K562 (cell line): Measurements from ENCODE around the gene POLRMT. TPM values are rescaled to one million over a fixed set of nuclear protein-coding genes. Genes with fewer than 3 reads are reported as not detected.

Experiments used
- KAT2B ChIP-seq: IDR thresholded peaks from one replicate; pipeline ENCODE4 v1.6.1; 2012; ENCODE audit warnings: low read depth, mild to moderate bottlenecking, control low read depth, inconsistent platforms, low read length, moderate library complexity
- RBM25 ChIP-seq: fragments of 200-400 bp; formaldehyde crosslinking; IDR thresholded peaks from 2 replicates; pipeline ENCODE4 v1.6.1; 2018; ENCODE audit warnings: low read length, low read depth, moderate library complexity; ENCODE audit not compliant: severe bottlenecking
- polyA plus RNA-seq, 8 experiments: library from polyadenylated mRNA; depleted of rRNA in 4 of 8; stranded (reverse) in 5 of 8; unstranded in 3 of 8; fragments of >200 nt; fragmentation: Nextera tagmentation in 2 of 8; fragmentation: Illumina TruSeq in 1 of 8; extraction: Ambion mirVana in 2 of 8; extraction: Trizol in 1 of 8; gene quantifications; 2 replicates each; pipeline versions ENCODE4 v1.2.1 to v1.2.3, GENCODE V29; 2011 to 2014; ENCODE audit warnings: inconsistent platforms in 1 of 8, missing spikeins in 1 of 8
- total RNA-seq, 7 experiments: library from RNA; depleted of rRNA in 6 of 7; stranded (reverse); fragments of >200 nt in 6 of 7; fragmentation: Illumina TruSeq in 2 of 7; extraction: Trizol in 2 of 7; gene quantifications; 2 replicates each; pipeline versions ENCODE4 v1.2.1 to v1.2.3, GENCODE V29; 2011 to 2021; ENCODE audit warnings: low replicate concordance in 1 of 7
- TF ChIP-seq, protein P1 (sequence below): sonication (generic); formaldehyde crosslinking; IDR thresholded peaks from 2 replicates; pipeline ENCODE4 v1.8.1; 2023; ENCODE audit warnings: mild to moderate bottlenecking, missing genetic modification reagents
- TF ChIP-seq, protein P2 (sequence below): fragments of 250-450 bp; sonication (Bioruptor Pico); IDR thresholded peaks from 2 replicates; pipeline ENCODE4 v1.8.0; 2021; ENCODE audit warnings: moderate library complexity, mild to moderate bottlenecking, inconsistent platforms
- TF ChIP-seq, protein P3 (sequence below): fragments of 450-650 bp; IDR thresholded peaks from 2 replicates; pipeline ENCODE4 v1.6.1; 2016; ENCODE audit warnings: antibody characterized with exemption

POLRMT gene
- total and polyA plus RNA-seq, 9 of the 15 experiments (the other 6 are each of a cell fraction or from before 2014, with no cell fraction given) = 30.3 to 144 (median 68.0) TPM

DNA sequence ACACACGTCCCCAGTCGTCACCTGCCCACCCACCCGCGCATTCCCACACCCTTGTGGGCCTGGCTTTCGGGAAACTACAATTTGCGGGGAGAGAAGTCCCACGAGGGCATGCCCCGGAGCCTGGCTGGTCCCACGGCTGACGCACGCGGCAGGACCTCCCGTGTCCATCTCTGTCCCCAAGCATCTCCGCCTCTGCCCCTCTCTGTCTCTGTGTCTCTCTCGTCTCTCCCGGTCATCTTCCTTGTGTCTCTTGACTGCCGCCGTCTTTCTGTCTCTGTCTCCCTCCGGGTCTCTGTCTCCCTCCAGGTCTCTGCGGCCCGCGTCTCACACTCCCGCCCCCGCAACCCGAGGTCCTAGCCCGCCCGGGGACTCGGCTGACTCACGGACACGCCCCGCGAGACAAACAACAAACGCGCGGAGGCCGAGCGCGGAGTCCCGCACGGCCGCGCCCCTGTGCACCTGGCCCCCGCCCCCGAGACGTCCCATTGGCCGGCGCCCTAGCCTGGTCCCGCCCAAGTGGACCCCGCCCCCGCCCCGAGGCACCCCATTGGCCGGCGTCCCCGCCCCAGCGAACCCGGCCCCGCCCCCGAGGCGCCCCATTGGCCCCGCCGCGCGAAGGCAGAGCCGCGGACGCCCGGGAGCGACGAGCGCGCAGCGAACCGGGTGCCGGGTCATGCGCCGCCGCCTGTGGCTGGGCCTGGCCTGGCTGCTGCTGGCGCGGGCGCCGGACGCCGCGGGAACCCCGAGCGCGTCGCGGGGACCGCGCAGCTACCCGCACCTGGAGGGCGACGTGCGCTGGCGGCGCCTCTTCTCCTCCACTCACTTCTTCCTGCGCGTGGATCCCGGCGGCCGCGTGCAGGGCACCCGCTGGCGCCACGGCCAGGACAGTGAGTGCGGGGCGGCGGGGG is 6.2 kb upstream of the POLRMT start, which contains the start of gene FGF22 (continued):
- TF ChIP-seq, protein P1, sequence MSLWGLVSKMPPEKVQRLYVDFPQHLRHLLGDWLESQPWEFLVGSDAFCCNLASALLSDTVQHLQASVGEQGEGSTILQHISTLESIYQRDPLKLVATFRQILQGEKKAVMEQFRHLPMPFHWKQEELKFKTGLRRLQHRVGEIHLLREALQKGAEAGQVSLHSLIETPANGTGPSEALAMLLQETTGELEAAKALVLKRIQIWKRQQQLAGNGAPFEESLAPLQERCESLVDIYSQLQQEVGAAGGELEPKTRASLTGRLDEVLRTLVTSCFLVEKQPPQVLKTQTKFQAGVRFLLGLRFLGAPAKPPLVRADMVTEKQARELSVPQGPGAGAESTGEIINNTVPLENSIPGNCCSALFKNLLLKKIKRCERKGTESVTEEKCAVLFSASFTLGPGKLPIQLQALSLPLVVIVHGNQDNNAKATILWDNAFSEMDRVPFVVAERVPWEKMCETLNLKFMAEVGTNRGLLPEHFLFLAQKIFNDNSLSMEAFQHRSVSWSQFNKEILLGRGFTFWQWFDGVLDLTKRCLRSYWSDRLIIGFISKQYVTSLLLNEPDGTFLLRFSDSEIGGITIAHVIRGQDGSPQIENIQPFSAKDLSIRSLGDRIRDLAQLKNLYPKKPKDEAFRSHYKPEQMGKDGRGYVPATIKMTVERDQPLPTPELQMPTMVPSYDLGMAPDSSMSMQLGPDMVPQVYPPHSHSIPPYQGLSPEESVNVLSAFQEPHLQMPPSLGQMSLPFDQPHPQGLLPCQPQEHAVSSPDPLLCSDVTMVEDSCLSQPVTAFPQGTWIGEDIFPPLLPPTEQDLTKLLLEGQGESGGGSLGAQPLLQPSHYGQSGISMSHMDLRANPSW (CRISPR knock-in tag) = no peak
- no peak for TF ChIP-seq KAT2B
- TF ChIP-seq, protein P2, sequence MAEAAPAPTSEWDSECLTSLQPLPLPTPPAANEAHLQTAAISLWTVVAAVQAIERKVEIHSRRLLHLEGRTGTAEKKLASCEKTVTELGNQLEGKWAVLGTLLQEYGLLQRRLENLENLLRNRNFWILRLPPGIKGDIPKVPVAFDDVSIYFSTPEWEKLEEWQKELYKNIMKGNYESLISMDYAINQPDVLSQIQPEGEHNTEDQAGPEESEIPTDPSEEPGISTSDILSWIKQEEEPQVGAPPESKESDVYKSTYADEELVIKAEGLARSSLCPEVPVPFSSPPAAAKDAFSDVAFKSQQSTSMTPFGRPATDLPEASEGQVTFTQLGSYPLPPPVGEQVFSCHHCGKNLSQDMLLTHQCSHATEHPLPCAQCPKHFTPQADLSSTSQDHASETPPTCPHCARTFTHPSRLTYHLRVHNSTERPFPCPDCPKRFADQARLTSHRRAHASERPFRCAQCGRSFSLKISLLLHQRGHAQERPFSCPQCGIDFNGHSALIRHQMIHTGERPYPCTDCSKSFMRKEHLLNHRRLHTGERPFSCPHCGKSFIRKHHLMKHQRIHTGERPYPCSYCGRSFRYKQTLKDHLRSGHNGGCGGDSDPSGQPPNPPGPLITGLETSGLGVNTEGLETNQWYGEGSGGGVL (CRISPR knock-in tag) = no peak
- TF ChIP-seq, protein P3, sequence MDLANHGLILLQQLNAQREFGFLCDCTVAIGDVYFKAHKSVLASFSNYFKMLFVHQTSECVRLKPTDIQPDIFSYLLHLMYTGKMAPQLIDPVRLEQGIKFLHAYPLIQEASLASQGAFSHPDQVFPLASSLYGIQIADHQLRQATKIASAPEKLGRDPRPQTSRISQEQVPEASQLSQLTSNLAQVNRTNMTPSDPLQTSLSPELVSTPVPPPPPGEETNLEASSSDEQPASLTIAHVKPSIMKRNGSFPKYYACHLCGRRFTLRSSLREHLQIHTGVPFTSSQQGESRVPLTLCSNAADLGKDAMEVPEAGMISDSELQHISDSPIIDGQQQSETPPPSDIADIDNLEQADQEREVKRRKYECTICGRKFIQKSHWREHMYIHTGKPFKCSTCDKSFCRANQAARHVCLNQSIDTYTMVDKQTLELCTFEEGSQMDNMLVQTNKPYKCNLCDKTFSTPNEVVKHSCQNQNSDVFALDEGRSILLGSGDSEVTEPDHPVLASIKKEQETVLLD = peak; percentile 44; the same call in 1 of the 2 replicates
- TF ChIP-seq RBM25 = peak; percentile 91
